ENCODE results near the gene EBF3. TPM values are rescaled to one million over a fixed set of nuclear protein-coding genes. Genes with fewer than 3 reads are reported as not detected.

The EBF3 gene
- total RNA-seq, 2 donors from 2014 or later = 0.44 to 2.0 TPM

DNA sequence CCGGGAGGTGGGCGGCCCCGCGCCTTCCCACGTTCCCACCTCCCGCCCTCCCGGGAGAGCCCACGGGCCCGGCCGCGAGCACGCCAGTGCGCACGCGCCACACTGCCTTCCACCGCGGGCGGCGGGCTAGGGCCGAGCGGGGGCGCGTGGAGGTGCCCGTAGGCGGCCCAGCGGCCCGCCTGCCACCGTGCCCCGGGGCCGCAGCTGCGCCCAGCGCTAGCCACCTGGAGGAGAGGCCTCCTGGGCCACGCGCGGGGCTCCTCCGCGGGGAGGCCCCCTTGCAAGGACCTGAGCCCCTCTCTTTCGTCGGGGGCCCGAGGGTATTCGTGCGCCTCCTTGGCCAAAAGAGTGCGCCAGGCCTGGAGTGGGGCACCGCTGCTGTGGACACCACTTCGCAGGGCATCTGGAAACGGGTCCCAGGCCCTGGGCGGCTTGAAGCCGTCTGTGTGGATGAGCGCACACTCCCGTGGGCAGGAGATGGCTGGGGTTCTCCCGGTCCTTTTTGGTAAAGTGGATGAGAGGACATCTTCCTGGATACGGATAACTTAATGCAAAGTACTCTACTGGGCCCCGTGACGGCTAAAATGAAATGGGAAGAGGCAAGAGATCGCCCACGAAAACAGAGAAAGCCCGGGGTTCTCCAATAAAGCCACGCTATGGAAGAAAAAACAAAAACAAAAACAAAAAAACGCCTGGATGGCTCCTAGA is 9.0 kb upstream of the EBF3 start:
- H3K27me3 Mint-ChIP-seq (ENCODE audit: insufficient read depth) = peaks cover 73% of the 10 kb centered on the region
- 45 to 85% methylated on average over 14 to 59 of the region's 59 CpGs for WGBS, 2 experiments (ENCODE audit: insufficient coverage in 1 of 2, insufficient read length in 1 of 2)
- H3K36me3 Mint-ChIP-seq (ENCODE audit: low read depth) = no peaks in the 10 kb centered on the region
- peaks cover 4% of the 10 kb centered on the region for H3K4me1 ChIP-seq (ENCODE audit: control insufficient read depth, insufficient read depth, low read length)
- no peak overlapping the region for H3K27ac ChIP-seq (ENCODE audit: low read depth, low read length)
- no peak overlapping the region for H3K27ac Mint-ChIP-seq
- TF ChIP-seq, protein P1, sequence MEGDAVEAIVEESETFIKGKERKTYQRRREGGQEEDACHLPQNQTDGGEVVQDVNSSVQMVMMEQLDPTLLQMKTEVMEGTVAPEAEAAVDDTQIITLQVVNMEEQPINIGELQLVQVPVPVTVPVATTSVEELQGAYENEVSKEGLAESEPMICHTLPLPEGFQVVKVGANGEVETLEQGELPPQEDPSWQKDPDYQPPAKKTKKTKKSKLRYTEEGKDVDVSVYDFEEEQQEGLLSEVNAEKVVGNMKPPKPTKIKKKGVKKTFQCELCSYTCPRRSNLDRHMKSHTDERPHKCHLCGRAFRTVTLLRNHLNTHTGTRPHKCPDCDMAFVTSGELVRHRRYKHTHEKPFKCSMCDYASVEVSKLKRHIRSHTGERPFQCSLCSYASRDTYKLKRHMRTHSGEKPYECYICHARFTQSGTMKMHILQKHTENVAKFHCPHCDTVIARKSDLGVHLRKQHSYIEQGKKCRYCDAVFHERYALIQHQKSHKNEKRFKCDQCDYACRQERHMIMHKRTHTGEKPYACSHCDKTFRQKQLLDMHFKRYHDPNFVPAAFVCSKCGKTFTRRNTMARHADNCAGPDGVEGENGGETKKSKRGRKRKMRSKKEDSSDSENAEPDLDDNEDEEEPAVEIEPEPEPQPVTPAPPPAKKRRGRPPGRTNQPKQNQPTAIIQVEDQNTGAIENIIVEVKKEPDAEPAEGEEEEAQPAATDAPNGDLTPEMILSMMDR (conservative IDR thresholded peaks at IDR 0.05) = no peak
- no peak overlapping the region for H3K4me3 ChIP-seq (ENCODE audit: low read length)
- H3K9me3 Mint-ChIP-seq = no peaks in the 10 kb centered on the region
- H3K4me1 Mint-ChIP-seq = peaks cover 26% of the 10 kb centered on the region
- peak; percentile 52 for DNase-seq
- peak overlapping the region; percentile 22 for H3K4me3 Mint-ChIP-seq
- H3K36me3 ChIP-seq (ENCODE audit: control insufficient read depth, insufficient read depth, low read length) = no peaks in the 10 kb centered on the region
- H3K27me3 ChIP-seq (ENCODE audit: control insufficient read depth, insufficient read depth, low read length, poor library complexity, severe bottlenecking) = peaks cover 71% of the 10 kb centered on the region
- no peak overlapping the region for H3K9ac ChIP-seq (ENCODE audit: extremely low read depth, low read length, poor library complexity, severe bottlenecking)
- H3K9me3 ChIP-seq (ENCODE audit: control insufficient read depth, low read length) = no peaks in the 10 kb centered on the region

DNA sequence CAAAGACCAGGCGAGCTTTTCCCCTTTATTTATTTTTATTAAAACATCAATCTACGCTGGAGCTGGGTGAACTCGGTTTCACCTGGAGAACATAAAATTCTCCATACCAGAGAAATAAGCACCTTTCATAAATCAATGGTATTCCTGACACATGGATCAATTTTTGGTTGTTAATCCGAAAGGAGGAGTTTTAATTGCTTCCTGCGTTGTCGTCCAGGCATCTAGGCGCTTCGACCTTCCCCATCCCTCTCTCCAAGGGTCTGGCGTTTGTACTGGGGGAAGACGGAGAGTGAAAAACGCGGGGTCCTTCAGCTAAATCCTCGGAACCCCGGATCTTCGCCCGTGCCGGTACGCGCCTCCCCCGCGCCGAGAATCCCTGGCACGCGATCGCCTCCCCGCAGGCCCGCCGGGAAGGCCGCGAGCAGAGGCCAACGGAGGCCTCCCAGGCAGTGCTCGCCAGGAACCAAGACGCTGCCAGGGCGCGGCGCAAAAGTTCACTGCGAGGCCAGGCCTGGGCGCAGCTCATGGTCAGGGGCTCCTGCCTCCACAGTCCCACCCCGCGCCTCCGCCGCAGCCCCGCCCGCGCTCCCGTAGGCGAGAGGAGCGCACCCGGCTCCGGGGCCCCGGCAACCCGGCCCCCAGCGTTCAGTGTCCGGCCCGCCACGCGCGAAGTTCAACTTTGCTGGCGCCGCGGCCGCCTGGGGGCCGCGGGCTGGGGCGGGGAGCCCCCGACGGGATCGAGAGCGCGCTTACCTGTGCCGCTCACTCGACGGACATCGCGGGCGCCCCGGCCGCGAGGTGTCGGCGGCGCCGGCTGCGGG is 8.3 kb upstream of the EBF3 start:
- H3K9me3 Mint-ChIP-seq = no peaks in the 10 kb centered on the region
- H3K4me3 Mint-ChIP-seq = peak overlapping the region; percentile 46
- TF ChIP-seq, protein P1 (conservative IDR thresholded peaks at IDR 0.05) = no peak
- Histone ChIP-seq H3K9me3 (ENCODE audit: control insufficient read depth, low read length) (no peaks in the 10 kb centered on the region), H3K4me3 (ENCODE audit: low read length) (peak overlapping the region; percentile 56), H3K27me3 (ENCODE audit: control insufficient read depth, insufficient read depth, low read length, poor library complexity, severe bottlenecking) (peaks cover 78% of the 10 kb centered on the region), H3K9ac (ENCODE audit: extremely low read depth, low read length, poor library complexity, severe bottlenecking) (no peak overlapping the region), H3K27ac (ENCODE audit: low read depth, low read length) (no peak overlapping the region), H3K36me3 (ENCODE audit: control insufficient read depth, insufficient read depth, low read length) (no peaks in the 10 kb centered on the region), H3K4me1 (ENCODE audit: control insufficient read depth, insufficient read depth, low read length) (peaks cover 4% of the 10 kb centered on the region)
- H3K36me3 Mint-ChIP-seq (ENCODE audit: low read depth) = no peaks in the 10 kb centered on the region
- H3K27ac Mint-ChIP-seq = no peak overlapping the region
- peak; percentile 80 for DNase-seq
- peaks cover 76% of the 10 kb centered on the region for H3K27me3 Mint-ChIP-seq (ENCODE audit: insufficient read depth)
- 3 to 7% methylated on average over 6 to 84 of the region's 84 CpGs for WGBS, 2 experiments (ENCODE audit: insufficient coverage in 1 of 2, insufficient read length in 1 of 2)
- H3K4me1 Mint-ChIP-seq = peaks cover 26% of the 10 kb centered on the region

DNA sequence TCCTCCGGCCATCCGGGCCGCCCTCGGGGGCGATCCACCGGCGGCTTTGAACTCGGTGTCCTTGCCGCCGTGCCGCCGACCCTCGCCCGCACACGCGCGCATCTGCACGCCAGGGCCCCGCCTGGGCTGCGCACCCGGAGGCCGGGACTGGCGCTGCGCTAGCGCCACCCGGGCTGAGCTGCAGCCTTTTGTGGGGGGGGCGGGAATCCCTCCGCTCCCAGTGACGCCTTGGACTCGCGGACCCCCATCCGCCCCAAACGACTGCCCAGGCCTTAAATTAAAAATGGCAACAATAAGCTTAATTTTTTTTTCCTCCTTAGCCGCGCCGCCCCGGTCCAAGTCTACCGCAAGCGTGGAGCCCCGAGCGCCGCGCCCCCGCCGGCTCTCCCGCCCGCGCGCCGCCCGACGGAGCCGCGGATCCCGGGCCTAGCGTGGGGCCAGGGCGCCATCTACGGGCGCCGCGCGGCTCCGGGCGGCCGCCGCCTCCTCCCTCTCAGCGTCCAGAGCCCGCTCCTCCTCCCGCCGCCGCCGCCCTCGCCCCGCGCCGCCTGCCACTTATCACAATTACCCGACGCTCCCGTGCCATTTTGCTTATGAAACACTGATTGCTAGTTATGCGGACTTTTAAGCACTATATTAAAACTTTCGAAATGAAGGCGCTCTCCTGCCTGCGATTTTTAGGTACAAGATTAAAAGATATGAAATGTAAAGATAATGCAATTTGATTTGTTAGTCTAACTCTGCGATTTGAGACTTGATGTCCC is 7.5 kb upstream of the EBF3 start:
- no peaks in the 10 kb centered on the region for H3K36me3 ChIP-seq (ENCODE audit: control insufficient read depth, insufficient read depth, low read length)
- H3K36me3 Mint-ChIP-seq (ENCODE audit: low read depth) = no peaks in the 10 kb centered on the region
- H3K9ac ChIP-seq (ENCODE audit: extremely low read depth, low read length, poor library complexity, severe bottlenecking) = no peak overlapping the region
- H3K4me1 ChIP-seq (ENCODE audit: control insufficient read depth, insufficient read depth, low read length) = peaks cover 4% of the 10 kb centered on the region
- TF ChIP-seq, protein P1 (conservative IDR thresholded peaks at IDR 0.05) = peak; percentile 69
- no peak overlapping the region for H3K27ac Mint-ChIP-seq
- H3K27me3 Mint-ChIP-seq (ENCODE audit: insufficient read depth) = peaks cover 83% of the 10 kb centered on the region
- WGBS, 2 experiments (ENCODE audit: insufficient coverage in 1 of 2, insufficient read length in 1 of 2) = 1 to 5% methylated on average over 8 to 84 of the region's 84 CpGs
- H3K9me3 Mint-ChIP-seq = no peaks in the 10 kb centered on the region
- H3K4me3 ChIP-seq (ENCODE audit: low read length) = peak overlapping the region; percentile 56
- H3K27ac ChIP-seq (ENCODE audit: low read depth, low read length) = no peak overlapping the region
- H3K4me3 Mint-ChIP-seq = peak overlapping the region; percentile 46
- H3K4me1 Mint-ChIP-seq = peaks cover 20% of the 10 kb centered on the region
- H3K9me3 ChIP-seq (ENCODE audit: control insufficient read depth, low read length) = no peaks in the 10 kb centered on the region
- DNase-seq = peak; percentile 85
- H3K27me3 ChIP-seq (ENCODE audit: control insufficient read depth, insufficient read depth, low read length, poor library complexity, severe bottlenecking) = peaks cover 86% of the 10 kb centered on the region
